ENCODE data around the gene DPYSL5. TPM values are rescaled to one million over a fixed set of nuclear protein-coding genes. Genes with fewer than 3 reads are reported as not detected.

The DPYSL5 gene
- total and polyA plus RNA-seq, 10 of the 15 experiments (the other 5 are each of a cell fraction or from before 2014, with no cell fraction given) = not detected

- TF ChIP-seq CTCF (IDR thresholded peaks at IDR 0.05 in 2 of 3, conservative IDR thresholded peaks at IDR 0.05 in 1 of 3; ENCODE audit: control insufficient read depth in 2 of 3, extremely low read depth in 1 of 3, insufficient read depth in 1 of 3, low read depth in 3 of 3, low read length in 3 of 3) = no peak
Observed at GRCh38 chr2:26874514-26874913, 26.6 kb downstream of the DPYSL5 start (continued).

- DNase-seq (ENCODE audit: low read depth, low spot score) = no peak
- ATAC-seq = no peak
- H3K4me1 ChIP-seq (ENCODE audit: control insufficient read depth, insufficient read depth, low read length) = no peaks in the 10 kb centered on the region
- ChIA-PET RAD21 (ENCODE audit: unreplicated experiment) (interaction anchor here (0.7 kb wide), 1 partner anchor 47 kb away, joined by 3 read pairs; no protein-coding TSS in a partner anchor), SMC1A (ENCODE audit: uncharacterized antibody, unreplicated experiment) (interaction anchor here (0.7 to 1.0 kb wide), 2 partner anchors 141 to 918 kb away, joined by 3 to 4 read pairs; no protein-coding TSS in a partner anchor), POLR2A (no interaction called here), CTCF (no interaction called here)
- H3K4me3 ChIP-seq = no peak overlapping the region
- no peaks in the 10 kb centered on the region; a peak in 1 of 4 replicates for H3K27me3 ChIP-seq (replicated peaks in 1 of 2; ENCODE audit: control insufficient read depth in 2 of 2, insufficient read depth in 2 of 2, low read length in 1 of 2)
- no peaks in the 10 kb centered on the region for H4K20me1 ChIP-seq (ENCODE audit: control insufficient read depth, insufficient read depth)
- H2AFZ ChIP-seq (ENCODE audit: control insufficient read depth, low read depth, low read length) = no peak overlapping the region
- no peak overlapping the region for H3K27ac ChIP-seq (ENCODE audit: control insufficient read depth, insufficient read depth)
- no peaks in the 10 kb centered on the region for H3K79me2 ChIP-seq (ENCODE audit: control insufficient read depth, insufficient read depth, low read length)
- no TSS peak for BruUV-seq (replicated peaks)
- 26% methylated on average over 4 of the region's 4 CpGs for WGBS (ENCODE audit: insufficient coverage, insufficient replicate concordance, low lambda C conversion rate, missing lambda C conversion rate)
- TF ChIP-seq BCL3 (IDR thresholded peaks at IDR 0.05; ENCODE audit: borderline replicate concordance, insufficient read depth, low read depth, low read length, poor library complexity, severe bottlenecking) (no peak), ASH2L (IDR thresholded peaks at IDR 0.05; ENCODE audit: borderline replicate concordance, low read depth) (no peak)
- no peaks in the 10 kb centered on the region for H3K36me3 ChIP-seq (ENCODE audit: control insufficient read depth in 2 of 2, insufficient read depth in 2 of 2, low read length in 1 of 2)
- intact Hi-C loops (cut with micrococcal nuclease; ENCODE audit: unreplicated experiment) = no loop called here
- H3K9ac ChIP-seq (ENCODE audit: control insufficient read depth, insufficient read depth, low read length) = no peak overlapping the region
- in situ Hi-C loops (cut with MboI) = no loop called here
- H3K4me2 ChIP-seq (ENCODE audit: control insufficient read depth, insufficient read depth) = no peak overlapping the region
- FAIRE-seq = no peak
- H3K9me3 ChIP-seq (replicated peaks; ENCODE audit: control insufficient read depth, insufficient read depth, low read length) = no peaks in the 10 kb centered on the region
Observed at GRCh38 chr2:26875065-26875634, 27.2 kb downstream of the DPYSL5 start.

Data from GM12878 (cell line).